Calu3 (cell line): ENCODE data around the gene ZSCAN20. TPM values are rescaled to one million over a fixed set of nuclear protein-coding genes. Genes with fewer than 3 reads are reported as not detected.

Experiments used
- Bru-seq: library from RNA; stranded (reverse); fragments of 400-500 nt; gene quantifications from one replicate; lab custom pipeline; 2021; lab: Mats Ljungman, UMichigan
- BruChase-seq, 2 experiments: library from RNA; stranded (reverse); fragments of 400-500 nt; gene quantifications; one replicate each; lab custom pipeline; 2021; lab: Mats Ljungman, UMichigan
- BruUV-seq: library from RNA; stranded (reverse); fragments of 400-500 nt; replicated peaks from 2 replicates; lab custom pipeline; 2021; lab: Mats Ljungman, UMichigan
- CTCF ChIA-PET: fragments of 300-600 bp; sonication (Branson Sonifier 250); formaldehyde crosslinking; loops from one replicate; lab custom pipeline; 2022; ENCODE audit warnings: antibody characterized with exemption; lab: Charles Lee
- DNase-seq: peaks from one replicate; pipeline ENCODE4 v3.0.0; 2022
- H3K27ac Mint-ChIP-seq: one replicate; pipeline ENCODE4 v1.8.0; 2022; ENCODE audit warnings: mixed read lengths; ENCODE audit not compliant: unreplicated experiment
- H3K27me3 Mint-ChIP-seq: one replicate; pipeline ENCODE4 v1.8.0; 2022; ENCODE audit warnings: mixed read lengths; ENCODE audit not compliant: unreplicated experiment
- H3K36me3 Mint-ChIP-seq: one replicate; pipeline ENCODE4 v1.8.0; 2022; ENCODE audit warnings: mild to moderate bottlenecking, moderate library complexity, mixed read lengths; ENCODE audit not compliant: insufficient read depth, unreplicated experiment
- H3K4me1 Mint-ChIP-seq: one replicate; pipeline ENCODE4 v1.8.0; 2022; ENCODE audit warnings: mild to moderate bottlenecking, low read depth, mixed read lengths; ENCODE audit not compliant: unreplicated experiment
- H3K4me3 Mint-ChIP-seq: one replicate; pipeline ENCODE4 v1.8.0; 2022; ENCODE audit warnings: mild to moderate bottlenecking, low read depth, moderate library complexity, mixed read lengths; ENCODE audit not compliant: unreplicated experiment
- H3K9me3 Mint-ChIP-seq: one replicate; pipeline ENCODE4 v1.8.0; 2022; ENCODE audit warnings: low read depth, mixed read lengths; ENCODE audit not compliant: unreplicated experiment
- CTCF ChIP-seq: fragments of 200-600 bp; IDR thresholded peaks from one replicate; pipeline ENCODE4 v1.8.0; 2022; ENCODE audit warnings: antibody characterized with exemption; ENCODE audit not compliant: unreplicated experiment
- intact Hi-C: fragments of 100-400 bp; cut with micrococcal nuclease; formaldehyde crosslinking; loops from one replicate; pipeline ENCODE4 v1.10.0; 2022; ENCODE audit not compliant: unreplicated experiment
- long read RNA-seq: library from polyadenylated mRNA; stranded (forward); transcript quantifications from one replicate; pipeline ENCODE4 v2.0.0, GENCODE V29; 2022
- total RNA-seq: library from RNA; stranded (reverse); gene quantifications from 2 replicates; pipeline ENCODE4 v1.2.3, GENCODE V29; 2022

ZSCAN20 gene
- total RNA-seq (6.6 and 8.2 TPM in 2 replicates), Bru-seq, nascent RNA (percentile 62 among the genes with signal in this experiment), BruChase-seq, experiment 1, labeled RNA remaining after a 6-hour chase (percentile 55 among the genes with signal in this experiment), BruChase-seq, experiment 2, labeled RNA remaining after a 2-hour chase (percentile 59 among the genes with signal in this experiment)
- long read RNA-seq, partial matches to known transcripts = 0 of 1 reads
- long read RNA-seq, other reads (novel, unspliced or antisense) = 1 of 1 reads

GRCh38 chr1:33472269-33472980, at the start of gene ZSCAN20:
TSS of gene ZSCAN20 (plus strand) at chr1:33472645. CDS start at chr1:33479289, 6,644 bp downstream.
- peaks cover 20% of the 10 kb centered on the region for H3K4me1 Mint-ChIP-seq
- no peaks in the 10 kb centered on the region for H3K9me3 Mint-ChIP-seq
- CTCF ChIA-PET = interaction anchor here (0.7 to 1.5 kb wide), 4 partner anchors 95 to 239 kb away, joined by 3 to 9 read pairs (median 4); no protein-coding TSS in a partner anchor
- DNase-seq = peak; percentile 97
- peak within 1 kb of the TSS; percentile 56 for H3K4me3 Mint-ChIP-seq
- no TSS peak for BruUV-seq
- intact Hi-C loops = loop anchor here (5.0 kb wide), 4 partner anchors 105 to 375 kb away; no protein-coding TSS in a partner anchor
- peaks cover 13% of the 10 kb centered on the region for H3K27me3 Mint-ChIP-seq
- peak within 1 kb of the TSS; percentile 25 for H3K27ac Mint-ChIP-seq
- TF ChIP-seq CTCF = no peak
- peaks cover 14% of the 10 kb centered on the region for H3K36me3 Mint-ChIP-seq

- no peaks in the 10 kb centered on the region for H3K4me1 Mint-ChIP-seq
- CTCF ChIA-PET = no interaction called here
- no peaks in the 10 kb centered on the region for H3K9me3 Mint-ChIP-seq
- intact Hi-C loops = no loop called here
- H3K27me3 Mint-ChIP-seq = no peaks in the 10 kb centered on the region
- no peak for TF ChIP-seq CTCF
- H3K36me3 Mint-ChIP-seq = no peaks in the 10 kb centered on the region
- no peak overlapping the region for H3K27ac Mint-ChIP-seq
- no peak overlapping the region for H3K4me3 Mint-ChIP-seq
- no TSS peak for BruUV-seq
- DNase-seq = no peak
Measured at GRCh38 chr1:33424205-33424604, 48.2 kb upstream of the ZSCAN20 start.

DNA sequence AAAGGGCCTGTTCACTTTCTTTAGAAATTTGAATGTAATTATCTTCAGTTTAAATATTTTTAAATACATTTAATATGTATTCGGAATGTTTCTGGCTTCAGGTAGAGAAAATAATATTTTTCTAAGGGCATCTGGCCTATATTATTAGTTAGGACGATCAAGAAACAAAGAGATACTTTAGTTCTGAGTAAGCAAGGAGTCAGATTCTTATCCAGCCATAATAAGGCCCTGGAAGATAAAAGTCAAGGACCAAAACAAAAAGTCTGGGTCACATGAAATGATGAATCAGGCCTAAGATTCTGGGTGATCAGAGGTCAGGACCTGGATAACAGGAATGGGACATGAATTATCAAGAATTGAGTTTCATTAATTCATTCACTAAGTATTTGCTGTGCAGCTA, 47.8 kb upstream of the ZSCAN20 start:
- Mint-ChIP-seq H3K4me1 (no peaks in the 10 kb centered on the region), H3K27me3 (no peaks in the 10 kb centered on the region), H3K4me3 (no peak overlapping the region), H3K36me3 (no peaks in the 10 kb centered on the region), H3K27ac (no peak overlapping the region), H3K9me3 (no peaks in the 10 kb centered on the region)
- BruUV-seq = no TSS peak
- DNase-seq = no peak
- CTCF ChIA-PET = no interaction called here
- intact Hi-C loops = no loop called here
- no peak for TF ChIP-seq CTCF

DNA sequence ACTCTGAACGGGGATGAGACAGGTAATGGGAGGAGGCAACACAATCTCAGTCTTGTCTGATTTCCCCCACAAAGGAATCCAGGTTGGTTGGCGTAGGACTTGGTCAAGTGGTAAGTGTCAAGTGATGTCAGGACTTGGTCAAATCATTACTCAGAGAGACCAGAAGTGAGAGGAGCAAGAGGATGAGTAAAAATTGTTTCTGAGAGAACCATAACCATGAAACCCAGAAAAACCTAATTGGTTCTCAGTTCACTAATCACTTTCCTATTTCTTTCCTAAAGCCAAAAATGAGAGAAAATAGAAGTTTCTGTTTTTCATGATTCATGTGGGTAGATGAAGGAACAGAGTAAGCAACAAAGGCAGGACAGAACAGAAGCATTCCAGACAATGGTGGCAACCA, 46.5 kb upstream of the ZSCAN20 start:
- CTCF ChIA-PET = no interaction called here
- Mint-ChIP-seq H3K27ac (no peak overlapping the region), H3K9me3 (no peaks in the 10 kb centered on the region), H3K36me3 (no peaks in the 10 kb centered on the region), H3K27me3 (no peaks in the 10 kb centered on the region), H3K4me1 (no peaks in the 10 kb centered on the region), H3K4me3 (no peak overlapping the region)
- no TSS peak for BruUV-seq
- intact Hi-C loops = no loop called here
- TF ChIP-seq CTCF = no peak
- DNase-seq = no peak
